IPS-11a (cell line): Measurements from ENCODE around the gene PKP3.
"Not testable (repeated sequence)": the region's sequence is repeated elsewhere in the genome, so short reads cannot be mapped to it uniquely, and the experiment has no call there.

Experiments
- H3K4me3 ChIP-seq: one replicate; pipeline ENCODE4 v1.5.1; 2013; ENCODE audit warnings: low read depth, low read length, control low read depth

Gene PKP3

GRCh38 chr11:377174-377865, 16.7 kb upstream of the PKP3 start:
- no peak overlapping the region for H3K4me3 ChIP-seq

GRCh38 chr11:377883-378500, 16.0 kb upstream of the PKP3 start:
- no peak overlapping the region for H3K4me3 ChIP-seq

GRCh38 chr11:379205-380094, 14.6 kb upstream of the PKP3 start:
- H3K4me3 ChIP-seq, result no peak overlapping the region

- H3K4me3 ChIP-seq, result no peak overlapping the region
These were observed 13.9 kb upstream of the PKP3 start for GRCh38 chr11:380095-380480.

DNA sequence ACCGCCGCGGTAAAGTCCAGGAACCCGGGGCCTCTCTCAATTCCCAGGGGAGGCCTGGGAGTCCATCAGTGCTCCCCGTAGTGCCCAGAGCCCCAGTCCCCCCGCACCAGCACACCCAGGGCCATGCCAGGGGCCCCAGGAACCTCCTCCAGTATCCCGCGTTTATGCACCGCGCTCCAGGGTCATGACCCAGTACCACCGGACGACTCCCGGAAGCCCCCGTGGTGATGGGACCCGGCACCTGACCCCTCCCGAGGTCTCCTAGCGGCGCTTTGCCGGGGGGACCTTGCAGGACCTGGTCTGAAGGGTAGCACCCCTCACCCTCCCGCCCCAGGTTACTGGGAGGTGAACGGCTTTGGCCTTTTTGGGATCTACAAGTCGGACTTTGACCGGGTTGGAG, 13.5 kb upstream of the PKP3 start:
- H3K4me3 ChIP-seq, result no peak overlapping the region

DNA sequence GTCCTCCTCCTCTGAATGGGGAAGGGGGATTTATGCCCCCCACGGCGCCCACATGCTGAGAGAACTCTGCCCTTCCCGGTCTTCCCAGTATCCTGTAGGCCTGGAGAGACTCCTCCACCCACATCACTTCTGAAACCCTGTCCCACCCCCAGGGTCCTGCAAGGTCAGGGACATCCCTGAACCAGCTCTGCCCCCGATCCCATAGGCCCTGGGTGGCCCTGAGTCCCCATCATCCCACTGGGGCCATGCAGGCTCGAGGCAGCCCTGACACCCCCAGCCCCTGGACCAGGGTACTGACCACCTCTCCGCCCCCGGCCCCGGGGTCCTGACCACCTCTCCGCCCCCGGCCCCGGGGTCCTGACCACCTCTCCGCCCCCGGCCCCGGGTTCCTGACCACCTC, 13.0 kb upstream of the PKP3 start:
- H3K4me3 ChIP-seq, result no peak overlapping the region

GRCh38 chr11:381501-382072, 12.4 kb upstream of the PKP3 start:
- no peak overlapping the region for H3K4me3 ChIP-seq

- no peak overlapping the region for H3K4me3 ChIP-seq
These were observed 11.9 kb upstream of the PKP3 start for GRCh38 chr11:382081-382629.

- no peak overlapping the region for H3K4me3 ChIP-seq
These were observed 10.6 kb upstream of the PKP3 start for GRCh38 chr11:383431-383830.

- H3K4me3 ChIP-seq, result no peak overlapping the region
These were observed 9.5 kb upstream of the PKP3 start for GRCh38 chr11:384511-384910.

- H3K4me3 ChIP-seq, result no peak overlapping the region
These were observed 8.2 kb upstream of the PKP3 start for GRCh38 chr11:385594-386351.

DNA sequence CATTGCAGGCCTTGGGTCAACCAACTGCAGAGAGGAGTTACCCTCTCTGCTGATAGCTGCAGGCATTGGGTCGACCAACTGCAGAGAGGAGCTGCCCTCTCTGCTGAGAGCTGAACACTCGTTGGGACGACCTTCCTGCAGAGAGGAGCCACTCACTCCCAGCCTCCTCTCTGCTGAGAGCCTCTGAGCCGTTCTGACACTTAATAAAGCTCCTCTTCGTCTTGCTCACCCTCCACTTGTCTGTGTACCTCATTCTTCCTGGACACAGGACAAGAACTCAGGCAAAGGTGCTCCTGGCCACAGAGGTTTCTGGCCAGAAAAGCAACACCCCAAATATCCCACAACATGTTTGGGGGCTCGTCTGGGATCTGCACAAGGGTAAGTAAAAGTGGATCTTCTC, 7.5 kb upstream of the PKP3 start:
- H3K4me3 ChIP-seq, result no peak overlapping the region

DNA sequence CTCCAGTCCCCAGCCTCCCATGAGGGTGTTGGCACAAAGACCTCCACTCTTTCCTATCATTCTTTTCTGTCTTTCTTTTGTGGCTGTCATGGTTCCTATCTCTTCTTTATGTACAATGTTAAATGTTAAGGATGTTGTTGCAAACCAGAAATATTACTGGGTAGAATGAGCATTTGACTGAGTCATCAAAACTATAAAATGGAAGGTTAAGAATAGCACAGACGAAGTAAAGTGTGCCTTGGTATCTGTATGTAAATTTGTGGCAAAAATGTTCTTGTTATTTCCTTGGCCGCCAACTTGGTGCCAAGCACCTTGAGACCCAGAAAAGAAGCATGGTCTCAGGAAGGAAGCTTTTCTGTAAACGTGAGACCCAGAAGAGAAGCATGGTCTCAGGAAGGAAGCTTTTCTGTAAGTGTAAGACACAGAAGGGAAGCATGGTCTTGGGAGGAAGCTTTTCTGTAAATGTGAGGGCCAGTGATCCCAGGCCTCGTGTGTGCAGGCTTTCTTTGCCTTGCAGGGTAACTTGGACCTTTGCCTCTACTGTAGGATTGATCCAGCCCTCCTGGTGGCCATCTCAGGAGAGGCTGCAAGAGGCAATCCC, 6.7 kb upstream of the PKP3 start:
- no peak overlapping the region for H3K4me3 ChIP-seq

DNA sequence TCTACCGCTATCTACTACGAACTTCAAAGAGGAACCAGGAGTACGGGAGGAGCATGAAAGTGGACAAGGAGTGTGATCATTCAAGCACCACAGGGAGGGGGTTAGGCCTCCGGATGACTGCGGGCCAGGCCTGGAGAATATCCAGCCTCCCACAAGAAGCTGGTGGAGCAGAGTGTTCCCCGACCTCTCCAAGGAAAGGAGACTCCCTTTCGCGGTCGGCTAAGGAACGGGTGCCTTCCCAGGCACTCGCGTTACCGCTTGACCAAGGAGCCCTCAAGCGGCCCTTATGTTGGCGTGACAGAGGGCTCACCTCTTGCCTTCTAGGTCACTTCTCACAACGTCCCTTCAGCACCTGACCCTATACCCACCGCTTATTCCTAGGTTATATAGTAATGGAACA, 4.6 kb upstream of the PKP3 start:
- H3K4me3 ChIP-seq, result not testable (repeated sequence)

GRCh38 chr11:390175-390574, 3.8 kb upstream of the PKP3 start:
- H3K4me3 ChIP-seq, result no peak overlapping the region

DNA sequence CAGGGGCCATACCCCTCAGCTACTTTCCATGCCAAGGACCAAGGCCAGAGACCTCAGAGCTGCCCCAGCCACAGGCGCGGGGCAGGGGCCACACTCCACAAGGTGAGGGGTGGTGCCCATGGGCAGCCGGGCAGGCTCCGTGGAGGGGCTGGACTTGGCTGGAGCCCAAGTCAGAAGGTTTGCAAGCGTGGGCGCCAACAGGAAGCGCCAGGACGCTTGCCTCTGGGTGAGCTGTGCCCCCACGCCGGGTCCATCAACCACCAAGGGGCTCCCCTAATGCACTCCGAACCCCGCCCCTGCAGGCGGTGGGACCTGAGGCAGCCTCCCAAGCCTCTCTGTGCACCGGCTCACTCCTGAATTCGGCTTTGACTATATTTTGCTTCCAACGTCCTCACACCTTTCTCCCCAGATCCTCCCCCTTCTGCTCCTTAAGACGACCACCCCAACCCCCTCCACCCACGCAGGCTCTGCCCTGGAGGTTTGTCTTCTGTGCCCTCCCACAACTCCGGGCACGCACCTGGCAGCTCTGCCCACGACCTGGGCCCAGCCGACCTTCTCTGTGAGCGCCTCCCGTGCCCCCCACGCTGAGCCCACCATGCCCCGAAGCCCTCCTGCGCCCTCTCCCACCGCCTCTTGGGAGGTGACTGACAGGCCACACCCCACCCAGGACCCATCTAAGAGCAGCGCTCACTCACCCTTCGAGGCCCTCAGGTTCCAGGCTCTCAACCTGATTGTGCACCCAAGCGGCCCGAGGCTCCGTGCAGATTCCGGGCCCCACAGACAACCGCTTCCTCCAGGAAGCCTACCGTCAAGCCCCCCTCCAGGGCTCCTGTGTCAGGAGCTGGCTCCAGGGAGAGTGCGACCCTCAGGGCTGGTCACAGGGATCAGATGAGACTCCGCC, 2.6 kb upstream of the PKP3 start:
- no peak overlapping the region for H3K4me3 ChIP-seq

- H3K4me3 ChIP-seq, result no peak overlapping the region
These were observed 1.8 kb upstream of the PKP3 start for GRCh38 chr11:392102-392777.

DNA sequence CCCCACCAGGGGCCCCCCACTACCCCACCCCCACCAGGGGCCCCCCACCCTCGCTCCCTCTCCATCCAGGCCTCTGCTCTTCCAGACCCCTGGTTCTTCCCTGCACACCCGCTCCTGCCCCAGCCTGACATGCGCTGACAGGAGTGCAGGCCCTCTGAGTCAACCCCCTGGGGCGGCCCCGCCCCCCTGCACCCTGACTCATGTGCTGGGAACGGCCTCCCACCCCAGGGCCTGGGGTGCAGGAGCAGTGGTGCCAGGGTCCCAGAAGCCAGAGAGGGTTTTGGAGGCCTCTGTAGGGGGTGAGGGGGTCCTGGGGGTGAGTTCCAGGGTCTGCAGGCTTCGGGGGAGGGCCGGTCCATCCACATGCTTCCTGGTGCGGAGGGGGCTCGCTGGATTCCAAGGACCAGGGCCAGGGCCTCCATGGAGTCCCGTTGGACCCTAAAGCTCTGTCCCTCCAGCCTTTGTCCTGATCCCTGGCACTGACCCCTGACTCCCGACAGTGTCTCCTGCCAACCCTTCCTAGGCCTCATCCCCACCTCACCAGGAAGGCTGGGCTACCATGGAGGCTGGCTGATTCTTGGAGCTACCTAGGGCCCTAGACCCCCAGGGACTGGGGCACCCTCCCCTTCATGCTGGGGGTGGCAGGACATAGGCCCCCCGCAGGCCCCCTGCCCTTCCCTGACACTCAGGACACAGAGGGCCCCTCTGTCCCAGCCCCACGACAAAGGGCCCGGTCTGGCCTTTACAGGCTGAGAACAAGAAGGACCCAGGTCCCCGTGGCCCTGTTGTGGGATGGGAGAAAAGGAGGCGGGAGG, 583 bp upstream of the PKP3 start:
- H3K4me3 ChIP-seq, result no peak overlapping the region
